GM18868 (cell line): ENCODE measurements around the gene KMT2D.
A peak's percentile ranks its signal among the peaks of the same experiment; 100 is the strongest.

ENCODE experiments used
- ATAC-seq: cut with Tn5 transposase; IDR thresholded peaks from one replicate; pipeline ENCODE4 v1.9.1; 2021; ENCODE audit warnings: mild to moderate bottlenecking, moderate library complexity; ENCODE audit not compliant: unreplicated experiment

The KMT2D gene

DNA sequence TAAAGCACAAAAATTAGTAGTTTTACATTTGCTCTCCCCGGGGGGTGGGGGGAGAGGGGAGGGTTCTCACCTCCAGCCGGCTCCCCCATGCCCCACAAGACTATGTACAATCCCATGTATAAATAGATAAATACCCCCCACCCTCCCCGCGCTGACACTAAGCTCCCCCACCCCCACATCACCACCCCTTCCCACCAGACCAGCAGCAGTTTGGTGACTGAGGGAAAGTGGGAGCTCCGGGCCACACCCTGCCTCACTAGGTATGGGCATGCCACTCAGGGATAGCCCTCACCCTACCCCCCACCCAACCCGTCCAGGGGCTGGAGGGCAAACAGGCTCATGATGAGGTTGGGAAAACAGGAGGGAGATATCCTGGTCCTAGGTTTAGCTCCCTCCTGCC, 40.2 kb downstream of the KMT2D start:
- no peak for ATAC-seq

DNA sequence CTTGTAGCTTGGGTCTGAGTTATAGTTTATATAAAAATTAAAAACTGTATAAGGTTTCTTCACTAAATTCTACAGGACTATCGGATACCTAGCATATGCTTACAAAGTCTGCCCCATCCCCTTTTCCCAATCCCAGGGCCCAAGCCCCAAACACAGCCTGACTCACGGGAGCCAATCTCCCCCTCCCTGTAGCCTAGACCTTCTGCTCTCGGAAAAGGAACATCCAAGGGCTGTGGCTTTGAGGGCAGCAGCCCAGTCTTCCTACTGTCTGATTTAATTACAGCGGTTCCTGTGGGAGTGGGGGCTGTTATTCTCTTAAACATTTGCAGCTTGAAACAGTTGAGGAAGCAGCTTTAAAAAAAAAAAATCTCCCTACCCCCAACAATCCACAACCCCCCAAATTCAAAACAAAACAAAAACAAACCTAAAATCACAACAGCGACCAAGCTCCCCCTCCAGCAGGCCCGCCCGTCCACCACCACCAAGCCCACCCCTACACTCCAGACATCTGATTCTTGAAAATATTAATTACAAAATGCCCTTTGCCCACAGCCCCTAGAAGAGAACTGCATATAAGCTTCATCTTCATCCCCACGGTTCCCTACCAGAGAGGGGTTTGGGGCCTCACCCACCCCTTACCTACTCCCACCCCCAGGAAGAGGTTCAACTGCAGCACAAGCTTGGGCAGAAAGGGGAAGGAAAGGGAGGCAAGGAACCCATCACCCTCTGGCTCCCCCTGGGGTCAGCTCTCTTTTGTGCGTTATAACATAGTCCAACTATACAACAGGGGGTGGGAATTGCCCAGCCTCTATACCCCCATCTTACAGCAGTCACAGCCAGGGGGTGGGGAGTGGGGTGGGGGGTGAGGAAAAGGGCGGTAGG, 40.9 kb downstream of the KMT2D start:
- ATAC-seq, result no peak

DNA sequence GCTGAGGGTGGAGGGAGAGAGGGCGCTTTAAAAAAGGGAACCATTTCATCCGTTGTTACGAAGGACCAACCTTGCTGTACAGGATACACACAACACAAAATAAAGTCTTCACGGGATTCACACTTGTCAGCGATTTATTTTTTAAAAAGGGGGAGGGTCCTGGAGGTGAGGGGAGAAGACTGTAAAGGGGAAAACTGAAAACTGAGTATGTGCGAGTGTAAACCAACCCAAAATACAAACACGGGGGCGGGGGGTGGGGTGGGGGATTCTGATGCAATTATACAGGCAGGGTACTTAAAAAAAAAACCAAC, 41.5 kb downstream of the KMT2D start:
- peak; percentile 16 for ATAC-seq

DNA sequence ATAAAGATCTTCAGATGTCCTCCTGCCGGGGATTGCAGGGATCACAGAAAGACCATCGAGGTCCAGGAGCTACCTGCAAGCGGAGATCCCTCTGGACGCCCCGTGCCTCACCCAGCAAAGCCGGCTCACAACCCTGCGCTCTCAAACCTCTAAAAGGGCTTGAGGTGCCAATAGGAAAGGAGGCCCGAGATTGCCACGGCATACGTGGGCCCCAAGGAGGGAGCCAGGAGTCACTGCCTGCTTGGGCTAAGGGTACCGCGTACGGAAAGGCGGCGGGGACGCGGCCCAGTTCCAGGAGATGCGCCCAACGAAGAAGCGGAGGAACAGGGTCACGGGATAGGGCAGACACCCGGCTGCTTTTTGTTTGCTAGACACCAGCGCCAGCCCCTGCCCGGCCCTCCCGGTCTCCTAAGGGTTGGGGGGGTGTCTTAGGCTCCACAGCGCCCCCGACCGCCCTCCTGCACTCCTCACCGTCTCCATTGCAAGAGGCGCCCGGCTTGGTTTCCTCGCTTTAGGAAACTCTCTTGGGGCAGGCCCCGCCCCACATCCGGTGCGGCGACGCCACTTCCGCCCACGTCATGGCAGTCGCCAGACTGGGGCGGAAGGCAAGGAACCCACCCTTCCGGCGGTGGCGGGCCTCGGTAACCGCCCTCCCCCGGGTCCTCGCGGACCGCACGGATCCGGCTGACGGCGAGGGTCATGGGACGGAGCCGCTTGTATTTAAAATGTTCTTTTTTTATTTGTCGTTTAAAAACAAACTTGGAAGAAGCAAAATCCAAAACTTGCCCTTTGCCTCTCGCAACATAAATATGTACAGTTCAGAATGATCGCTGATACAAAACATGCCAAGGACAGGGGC, 42.1 kb downstream of the KMT2D start, which contains the start of gene PRKAG1:
Gene PRKAG1 (minus strand): TSS at position 516 of the 859 bp plus-strand sequence. CDS start 36 bp downstream, at position 480.
- ATAC-seq, result peak; percentile 91

DNA sequence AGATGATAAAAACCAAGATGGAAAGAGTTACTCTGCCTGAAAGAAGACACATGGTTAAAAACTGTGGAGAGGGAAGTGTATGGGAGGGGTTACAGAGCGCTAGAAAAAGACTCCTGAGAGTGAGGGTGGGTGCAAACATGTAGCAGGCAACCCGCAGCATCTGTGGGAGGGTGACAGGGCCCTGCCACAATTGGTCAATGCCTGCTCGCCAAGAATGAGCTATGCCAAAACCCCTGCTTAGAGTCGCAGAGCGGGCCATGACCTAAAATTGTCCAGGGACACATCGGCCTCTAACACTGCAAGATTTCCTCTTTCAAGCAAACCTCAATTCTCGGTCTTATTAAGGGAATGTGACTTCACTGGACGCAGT, 42.7 kb downstream of the KMT2D start:
- no peak for ATAC-seq

DNA sequence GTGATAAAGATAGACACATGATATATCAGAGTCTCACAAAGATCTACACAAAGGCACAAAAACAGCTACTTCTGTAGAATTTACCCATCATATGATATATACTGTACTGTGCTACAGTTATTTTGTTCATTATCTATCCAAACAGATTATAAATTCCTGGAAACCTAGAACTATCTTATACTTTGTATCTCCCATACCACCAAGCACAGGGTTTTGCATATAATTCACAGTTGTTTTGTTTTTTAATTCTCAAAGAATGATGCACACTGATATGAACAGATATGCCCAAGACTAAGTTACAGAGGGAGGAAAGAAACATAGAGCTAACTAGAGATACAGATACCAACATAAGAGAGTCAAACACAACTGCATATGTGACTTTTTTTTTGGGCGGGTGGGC, 45.4 kb downstream of the KMT2D start:
- no peak for ATAC-seq

DNA sequence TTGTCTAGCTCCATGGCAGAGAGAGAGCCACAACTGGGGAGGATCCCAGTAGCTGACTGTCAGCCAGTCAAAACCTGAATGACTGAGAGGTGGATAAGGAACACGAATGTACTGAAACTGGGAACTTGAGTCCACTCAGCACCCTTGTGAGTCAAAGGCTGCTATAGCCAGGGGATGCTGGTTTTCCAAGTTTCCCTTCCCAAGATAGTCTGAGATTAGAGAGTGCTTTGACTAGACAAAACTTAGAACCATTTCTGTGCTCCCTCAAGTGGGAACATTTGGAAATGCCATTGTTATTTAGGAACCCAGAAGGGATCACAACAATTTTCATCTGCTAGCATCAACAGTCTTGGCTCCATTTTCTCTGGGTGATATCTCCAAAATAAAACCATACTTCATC, 46.0 kb downstream of the KMT2D start:
- no peak for ATAC-seq

DNA sequence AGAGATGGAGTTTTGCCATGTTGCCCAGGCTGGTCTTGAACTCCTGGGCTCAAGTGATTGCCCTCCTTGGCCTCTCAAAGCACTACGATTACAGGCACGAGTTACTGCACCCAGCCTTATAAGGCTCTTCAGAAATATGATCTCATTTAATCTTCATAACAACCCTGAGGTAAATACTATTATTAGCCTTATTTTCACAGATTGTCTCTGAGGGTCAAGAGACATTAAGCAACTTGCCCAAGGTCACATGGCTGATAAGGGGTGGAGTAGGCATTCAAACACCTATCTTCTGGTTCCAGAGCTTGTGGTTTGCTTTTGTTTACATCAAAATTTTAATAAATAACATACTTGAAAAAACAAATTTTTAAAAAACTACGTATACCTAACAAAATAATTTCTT, 47.2 kb downstream of the KMT2D start:
- no peak for ATAC-seq

DNA sequence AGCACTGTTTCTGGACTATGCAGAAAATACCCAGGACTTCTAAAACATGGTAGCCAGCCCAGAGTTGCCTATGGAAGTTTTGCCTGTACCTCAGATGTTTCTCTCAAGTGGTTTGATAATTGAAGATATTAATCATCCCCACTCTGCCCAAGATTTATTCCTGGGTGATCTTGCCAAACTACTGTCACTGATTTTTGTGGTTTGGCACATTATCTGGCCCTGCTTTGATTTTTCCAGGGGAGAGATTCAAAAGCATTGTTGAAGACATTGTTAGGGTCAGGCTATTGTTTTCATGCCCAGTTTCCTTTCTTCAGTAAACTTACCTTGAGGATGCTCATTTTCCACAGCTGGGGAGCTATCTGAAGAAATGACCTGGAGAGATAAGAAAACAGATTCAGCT, 47.9 kb downstream of the KMT2D start:
- no peak for ATAC-seq
